HG03060 (cell line): Measurements from ENCODE around the gene LST1.
A peak's percentile ranks its signal among the peaks of the same experiment; 100 is the strongest.
"Not testable (repeated sequence)": the region's sequence is repeated elsewhere in the genome, so short reads cannot be mapped to it uniquely, and the experiment has no call there.

Source experiments
- ATAC-seq: cut with Tn5 transposase; IDR thresholded peaks from one replicate; pipeline ENCODE4 v1.9.1; 2021; ENCODE audit warnings: low read depth, moderate number of reproducible peaks; ENCODE audit not compliant: unreplicated experiment

Gene LST1

DNA sequence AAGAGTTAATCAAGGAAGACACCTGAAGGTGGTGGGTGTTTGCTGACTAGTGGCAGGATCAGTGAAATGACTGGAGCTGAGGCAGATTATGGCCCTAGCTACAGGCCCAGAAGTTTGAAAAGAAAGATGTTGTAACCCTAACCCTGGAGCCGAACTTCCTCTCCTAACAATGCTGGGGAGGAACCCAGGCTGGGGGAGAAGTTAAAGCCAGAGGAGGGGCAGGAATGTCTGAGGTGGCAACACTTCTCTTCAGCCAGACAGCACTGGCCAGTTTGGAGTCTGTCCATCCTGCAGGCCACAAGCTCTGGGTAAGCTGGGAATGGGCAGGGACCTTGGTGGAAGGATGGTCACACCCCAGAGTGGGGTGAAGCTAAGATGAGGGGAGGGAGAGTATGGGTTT lies at the start of gene LST1:
LST1 (plus strand) TSS at position 270 of the 400 bp plus-strand sequence. CDS start 1,023 bp downstream, outside the sequence.
- no peak for ATAC-seq

DNA sequence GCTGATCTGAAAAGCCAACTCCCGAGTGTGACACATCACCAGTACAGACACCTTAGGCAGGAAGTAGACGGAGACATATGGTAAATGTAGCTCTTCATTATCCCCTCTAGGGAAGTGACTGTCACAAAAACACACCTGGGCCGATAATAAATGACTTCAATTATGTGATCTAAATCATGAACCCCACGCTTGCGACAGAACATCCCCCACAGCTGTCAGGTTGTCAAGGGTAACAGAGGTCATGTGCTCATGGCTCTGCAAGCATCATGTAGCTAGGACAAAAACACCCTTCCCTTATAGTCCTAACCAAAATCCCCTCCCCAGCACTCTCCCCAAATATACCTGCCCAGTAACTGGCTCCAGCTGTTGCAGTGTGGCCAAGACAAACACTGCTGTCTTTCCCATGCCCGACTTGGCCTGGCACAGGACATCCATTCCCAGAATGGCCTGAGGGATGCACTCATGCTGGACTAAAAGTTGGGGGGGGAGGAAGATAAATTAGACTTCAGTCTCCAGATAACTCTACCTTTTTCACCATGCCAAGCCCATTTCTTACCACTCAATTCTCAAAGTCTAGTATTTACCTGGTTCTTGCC lies 47.2 kb upstream of the LST1 start:
- no peak for ATAC-seq

- no peak for ATAC-seq
These were observed 45.4 kb upstream of the LST1 start for GRCh38 chr6:31540640-31541039.

DNA sequence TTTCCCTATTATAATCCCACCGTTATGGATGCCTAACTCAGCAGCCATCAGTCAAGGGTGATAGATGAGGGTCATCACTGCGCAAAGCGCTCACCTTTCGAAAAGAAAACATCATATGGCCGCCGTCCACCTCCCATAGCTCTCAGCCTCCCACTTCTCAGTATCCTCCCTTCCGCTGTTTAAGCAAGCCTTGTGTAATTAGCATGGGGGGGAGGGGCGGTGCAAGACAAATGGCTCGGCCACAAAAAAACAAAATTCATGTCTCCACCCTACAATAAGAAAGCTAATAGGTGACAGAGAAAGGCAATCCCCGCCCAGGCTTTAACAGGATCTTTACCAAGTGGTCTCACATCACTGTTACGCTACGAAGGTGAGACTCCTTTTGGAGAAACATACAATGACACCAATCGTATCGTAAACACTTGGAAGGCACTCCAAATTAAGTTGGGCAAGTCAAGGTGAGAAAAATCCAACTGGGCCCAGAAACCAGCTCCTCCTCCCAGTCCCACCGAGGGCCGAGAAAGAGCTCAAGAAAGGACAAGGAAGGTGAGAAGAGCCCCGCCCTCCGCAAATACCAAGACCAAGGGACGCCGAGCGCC lies 44.9 kb upstream of the LST1 start:
- ATAC-seq = peak; percentile 4

- ATAC-seq = peak; percentile 38
These were observed 44.2 kb upstream of the LST1 start, which contains the start of gene DDX39B for GRCh38 chr6:31541658-31542521. Gene DDX39B, minus strand, starts transcription at chr6:31542003. Its CDS starts 1,471 bp downstream, at chr6:31540532.

DNA sequence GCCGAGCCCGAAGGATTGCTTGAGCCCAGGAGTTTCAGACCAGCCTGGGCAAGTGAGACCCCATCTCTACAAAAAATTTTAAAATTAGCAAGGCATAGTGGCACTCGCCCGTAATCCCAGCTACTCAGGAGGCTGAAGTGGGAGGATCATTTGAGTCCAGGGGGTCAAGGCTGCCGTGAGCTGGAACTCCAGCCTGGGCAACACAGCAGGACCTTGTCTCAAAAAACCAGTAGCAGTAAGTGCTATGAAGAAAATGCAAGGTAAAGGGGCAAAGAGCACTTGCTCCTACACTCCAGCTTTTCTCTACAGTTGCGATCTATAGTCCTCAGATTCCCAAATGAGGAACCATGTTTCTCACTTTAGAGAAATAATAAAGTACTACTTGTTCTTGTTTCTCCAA lies 42.4 kb upstream of the LST1 start:
- ATAC-seq = no peak

- no peak for ATAC-seq
These were observed 41.4 kb upstream of the LST1 start for GRCh38 chr6:31544676-31545075.

DNA sequence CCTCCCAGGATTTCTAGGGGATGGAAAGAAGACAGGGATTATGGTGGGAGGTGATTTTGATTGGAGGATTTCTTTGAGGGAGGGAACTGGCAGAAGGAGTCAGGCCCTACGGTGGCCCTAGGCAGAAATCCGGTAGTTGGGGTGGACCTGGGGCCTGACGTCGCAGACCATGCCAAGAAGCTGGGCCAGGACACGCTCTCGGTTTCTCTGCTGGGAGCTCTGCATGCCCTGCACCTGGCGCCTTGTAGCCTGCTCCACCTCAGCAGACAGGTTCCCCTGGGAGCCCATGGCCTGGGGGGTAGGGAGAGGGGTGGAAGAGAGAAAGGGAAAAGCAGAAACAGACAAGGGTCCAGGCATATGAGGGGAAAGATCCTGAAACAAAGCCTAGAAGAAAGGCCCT lies 40.8 kb upstream of the LST1 start:
- no peak for ATAC-seq

DNA sequence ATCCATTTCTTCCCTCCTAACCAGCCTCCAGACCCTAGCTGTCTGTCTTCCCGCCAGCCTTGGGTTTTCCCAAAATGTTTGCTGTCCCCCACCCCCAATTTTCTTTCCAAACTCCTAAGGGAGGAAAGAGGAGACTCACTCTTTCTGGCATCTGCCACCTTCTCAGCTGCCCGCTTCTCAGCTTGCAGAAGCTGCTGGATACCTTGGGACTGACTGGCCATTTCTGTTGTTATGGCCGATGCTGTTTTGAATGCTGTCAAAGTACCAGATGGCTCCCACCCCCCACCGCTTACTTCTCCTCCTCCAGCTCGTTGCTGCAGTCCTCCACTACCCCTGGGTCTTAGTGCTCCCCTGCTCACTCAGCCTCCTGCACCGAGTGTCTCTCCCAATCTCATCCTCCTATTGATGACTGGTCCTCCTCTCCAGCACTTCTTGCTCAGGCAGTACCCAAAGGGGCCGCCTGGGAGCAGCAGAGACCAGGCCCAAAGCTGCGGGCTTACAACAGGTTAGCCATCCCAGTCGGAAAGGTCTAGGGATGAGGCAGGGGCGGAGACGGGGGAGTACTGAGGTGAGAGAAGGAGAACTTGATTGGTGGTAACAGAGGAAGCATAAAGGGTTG lies 39.6 kb upstream of the LST1 start, which contains the start of gene ATP6V1G2:
ATP6V1G2 (minus strand) TSS at position 270 of the 619 bp plus-strand sequence; CDS start at position 221, 49 bp downstream.
- no peak for ATAC-seq

- no peak for ATAC-seq
These were observed 38.9 kb upstream of the LST1 start, which contains the start of gene NFKBIL1 for GRCh38 chr6:31546958-31547726. Gene NFKBIL1, plus strand, starts transcription at chr6:31547608. Its CDS starts 87 bp downstream, at chr6:31547695.

- ATAC-seq = no peak
These were observed 38.1 kb upstream of the LST1 start for GRCh38 chr6:31547727-31548543.

DNA sequence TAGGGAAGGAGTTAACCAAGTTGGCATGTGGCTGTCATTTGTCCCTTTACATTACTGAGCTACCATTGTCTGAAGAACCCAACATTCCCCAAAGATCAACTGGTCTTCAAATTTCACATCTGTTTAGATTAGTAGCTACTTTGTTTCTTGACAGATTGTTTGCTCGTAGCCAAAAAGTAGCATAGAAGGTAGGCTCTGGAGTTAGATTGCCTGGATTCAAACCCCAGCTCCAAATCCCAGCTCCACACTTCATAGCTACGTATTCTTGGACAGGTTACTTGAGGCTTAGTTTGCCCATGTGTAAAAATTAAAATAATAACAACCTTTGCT lies 37.6 kb upstream of the LST1 start:
- no peak for ATAC-seq

GRCh38 chr6:31551371-31551770 lies 34.7 kb upstream of the LST1 start:
- not testable (repeated sequence) for ATAC-seq

DNA sequence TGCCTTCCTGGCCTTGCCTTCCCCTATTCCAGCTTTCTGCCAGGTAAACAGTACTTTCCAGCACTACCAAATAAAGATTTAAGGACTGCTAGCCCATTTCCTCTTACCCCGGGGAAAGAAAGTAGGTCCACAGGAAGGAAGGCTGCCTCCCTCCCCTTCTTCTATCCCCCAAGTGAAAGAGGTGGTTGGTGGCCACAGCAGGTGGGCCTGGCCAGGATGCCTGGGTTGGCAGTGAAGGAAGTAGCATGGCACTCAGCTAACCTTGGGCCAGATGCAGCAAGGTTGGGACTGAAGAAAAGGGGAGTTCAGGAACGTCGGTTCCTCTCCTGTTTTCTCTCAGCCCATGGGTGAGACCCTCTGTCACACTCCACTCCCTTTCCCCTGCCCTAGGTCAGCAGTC lies 29.8 kb upstream of the LST1 start:
- ATAC-seq = no peak

GRCh38 chr6:31557443-31558317 lies 28.4 kb upstream of the LST1 start:
- ATAC-seq = no peak

- ATAC-seq = no peak
These were observed 27.8 kb upstream of the LST1 start for GRCh38 chr6:31558318-31558625.

DNA sequence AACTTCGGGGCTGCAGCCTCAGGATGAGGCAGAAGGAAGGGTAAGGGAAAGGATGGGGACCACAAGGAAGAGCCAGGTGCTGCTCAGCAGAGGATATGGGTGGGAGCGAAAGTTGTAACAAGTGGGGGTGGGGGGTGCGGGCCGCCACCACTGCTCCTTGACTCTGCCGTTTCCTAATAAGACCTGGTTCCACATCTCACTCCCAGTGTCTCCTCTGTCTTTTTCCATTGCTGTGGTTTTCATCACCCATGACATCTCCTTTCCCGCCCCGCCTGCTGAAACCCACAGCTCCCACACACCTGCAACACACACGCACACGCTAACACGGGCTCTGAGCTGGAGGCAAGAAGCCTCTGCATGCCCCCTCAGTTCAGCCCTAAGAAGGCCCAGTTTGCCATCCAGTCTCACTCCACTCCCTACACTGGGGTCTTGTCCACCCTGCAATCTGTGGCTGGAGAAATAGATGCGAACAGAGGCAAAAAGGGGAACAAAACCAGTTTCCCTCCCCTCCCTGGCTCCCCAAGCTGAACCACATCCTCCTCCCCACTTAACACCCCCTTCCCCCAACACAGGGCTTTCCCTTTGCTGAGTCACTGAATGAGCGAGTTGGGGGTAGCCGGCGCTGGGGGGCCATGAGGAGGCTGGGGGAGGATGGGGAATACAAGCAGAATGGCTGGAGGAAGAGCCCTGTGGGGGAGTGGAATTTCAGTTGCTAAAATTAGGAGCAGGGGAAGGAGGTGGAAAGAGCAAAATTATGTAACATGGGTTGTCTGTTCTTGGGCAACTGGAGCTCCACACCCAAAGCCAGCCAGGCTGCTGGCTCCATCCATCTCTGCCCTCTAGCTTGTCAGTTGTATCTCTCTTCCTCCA lies 27.2 kb upstream of the LST1 start:
- ATAC-seq = no peak

DNA sequence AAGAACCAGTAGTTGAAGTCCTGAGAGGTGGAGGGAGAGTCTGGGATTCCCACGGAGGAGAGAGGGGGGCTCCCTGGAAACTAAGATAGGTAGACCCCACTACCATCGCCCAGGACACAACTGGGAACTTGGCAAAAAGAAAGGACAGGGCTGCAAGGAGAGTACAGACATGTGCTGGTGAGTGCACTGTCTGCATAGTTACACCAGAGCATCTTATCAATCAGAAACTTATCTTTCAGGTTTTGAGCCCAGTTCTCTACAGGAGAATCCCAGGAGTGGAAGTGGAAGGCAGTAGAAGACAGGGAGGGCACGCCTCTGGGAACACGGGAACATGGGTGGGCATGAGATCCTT lies 26.5 kb upstream of the LST1 start:
- no peak for ATAC-seq
